Measurements from ENCODE around the gene SKP1. TPM values are rescaled to one million over a fixed set of nuclear protein-coding genes. Genes with fewer than 3 reads are reported as not detected.
A peak's percentile ranks its signal among the peaks of the same experiment; 100 is the strongest.

The SKP1 gene
- total RNA-seq, 1 experiment from 2014 or later = 82.2 TPM

DNA sequence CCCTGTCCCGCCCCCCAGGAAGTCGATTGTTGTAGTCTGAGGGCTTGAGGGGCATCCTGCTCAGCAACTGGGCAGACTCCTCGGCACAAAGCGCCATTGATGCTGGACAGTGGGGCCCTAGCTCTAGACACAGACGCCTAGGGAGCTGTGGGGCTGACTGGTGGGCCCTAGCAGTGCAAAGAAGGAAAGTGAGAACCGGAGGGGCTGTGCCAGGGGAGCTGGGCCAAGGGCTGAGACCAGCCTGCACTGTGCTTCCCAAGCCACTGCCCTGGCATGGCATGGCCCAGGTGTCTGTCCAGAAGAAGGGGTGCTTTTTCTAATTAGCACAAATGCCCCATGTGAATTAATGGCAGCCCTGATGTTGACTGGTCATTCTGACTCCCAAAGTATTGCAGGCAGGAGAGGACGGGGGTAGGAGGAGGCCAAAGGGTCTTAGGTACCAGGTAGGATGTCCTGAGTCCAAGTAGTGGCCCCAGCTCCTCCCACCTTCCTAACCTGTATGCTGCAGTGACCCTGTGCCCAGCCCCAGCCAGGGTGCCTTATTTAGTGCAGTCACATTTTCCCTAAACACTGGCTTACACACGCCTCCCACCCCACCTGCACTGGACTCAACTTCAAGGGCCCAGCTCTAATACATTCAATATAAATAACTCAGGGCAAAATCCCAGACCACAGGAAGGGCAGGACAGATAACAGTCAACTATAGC, 46.4 kb downstream of the SKP1 start:
- no peak for DNase-seq (ENCODE audit: low spot score)

DNA sequence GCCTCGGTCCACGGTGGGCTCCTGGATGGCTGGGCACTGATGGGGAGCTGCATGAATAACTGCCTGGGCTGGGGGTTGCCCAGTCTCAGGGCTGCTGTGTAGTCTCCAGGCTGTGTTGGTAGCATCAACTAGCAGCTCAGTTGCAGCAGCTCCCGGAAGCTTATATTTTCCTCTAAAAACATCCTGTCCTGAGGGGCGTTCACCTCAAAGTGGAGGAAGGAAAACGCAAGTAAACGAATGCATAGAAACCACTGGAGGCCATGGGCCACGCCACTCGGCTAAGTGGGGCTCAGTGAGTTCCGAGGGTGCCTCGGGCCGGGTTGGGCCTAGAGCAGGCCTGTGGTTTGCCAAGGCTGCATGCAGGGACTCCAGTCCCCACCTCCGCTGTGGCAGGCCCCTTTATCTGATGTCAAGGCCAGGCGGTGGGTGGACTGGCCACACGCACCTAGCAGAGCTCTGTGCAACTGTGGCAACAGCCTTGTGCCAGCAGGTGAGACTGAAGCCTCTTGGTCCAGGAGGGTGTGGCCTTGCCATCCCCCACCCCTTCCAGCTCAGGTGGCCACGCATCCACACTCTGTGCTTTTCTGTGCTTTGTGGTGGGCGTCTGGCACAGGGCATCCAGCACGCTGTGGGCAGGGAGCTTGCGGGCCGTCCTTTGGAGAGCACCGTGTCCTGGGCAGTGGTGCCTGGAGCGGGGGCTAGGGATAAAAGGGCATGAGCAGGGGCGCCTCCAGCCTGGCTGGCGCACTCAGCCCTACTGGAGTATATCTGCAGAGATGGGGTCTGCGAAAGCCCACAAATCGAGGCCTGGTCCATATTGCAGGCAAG, 47.1 kb downstream of the SKP1 start:
- DNase-seq (ENCODE audit: low spot score) = no peak

DNA sequence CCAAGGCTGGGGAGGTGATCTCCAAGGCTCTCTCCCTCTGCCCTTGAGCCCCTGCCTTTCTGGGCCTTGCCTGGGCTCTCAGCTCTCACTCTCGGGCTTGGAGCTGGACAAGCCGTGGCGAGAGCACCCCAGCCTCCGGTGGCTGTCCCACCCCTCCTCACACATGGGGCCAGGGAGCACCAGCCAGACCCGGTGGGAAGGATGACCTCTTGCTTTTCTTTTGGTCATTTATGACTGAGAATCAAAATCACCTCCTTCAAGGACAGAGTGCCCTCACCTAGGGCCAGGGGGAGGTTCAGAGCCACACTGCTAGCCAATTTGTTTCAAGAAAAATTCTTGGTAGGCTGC, 48.1 kb downstream of the SKP1 start:
- DNase-seq (ENCODE audit: low spot score) = no peak

DNA sequence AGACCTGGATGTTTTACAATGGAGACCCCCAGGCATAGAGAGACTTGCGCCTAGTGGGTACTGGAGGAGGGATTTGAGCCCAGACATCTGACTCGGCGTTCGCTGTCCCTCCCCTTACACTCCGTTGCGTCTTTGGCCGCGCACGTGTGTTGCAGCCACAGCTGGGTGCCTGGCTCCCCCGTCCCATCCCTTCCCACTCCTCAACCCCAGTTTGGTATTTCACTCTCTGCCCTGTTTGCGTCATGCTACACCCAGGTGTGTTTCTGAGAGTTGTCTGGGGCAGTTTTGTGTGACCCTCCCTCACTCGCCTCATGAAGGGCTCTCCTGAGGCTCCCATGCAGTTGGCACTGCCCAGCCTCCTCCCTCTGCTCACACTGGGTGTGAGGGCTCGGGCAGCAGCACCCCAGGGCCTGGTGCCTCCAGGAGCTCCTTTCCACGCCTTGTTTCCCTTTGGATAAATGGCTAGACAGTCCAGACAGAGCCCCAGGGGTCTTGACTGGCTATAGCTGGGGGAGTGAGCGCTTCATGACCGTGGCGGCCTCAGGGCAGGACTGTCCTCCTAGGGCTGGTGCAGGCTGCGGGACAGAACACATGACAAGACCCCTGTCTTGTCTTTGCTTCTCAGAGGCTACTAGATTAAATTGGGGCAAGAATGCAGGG, 48.6 kb downstream of the SKP1 start:
- DNase-seq (ENCODE audit: low spot score) = no peak

DNA sequence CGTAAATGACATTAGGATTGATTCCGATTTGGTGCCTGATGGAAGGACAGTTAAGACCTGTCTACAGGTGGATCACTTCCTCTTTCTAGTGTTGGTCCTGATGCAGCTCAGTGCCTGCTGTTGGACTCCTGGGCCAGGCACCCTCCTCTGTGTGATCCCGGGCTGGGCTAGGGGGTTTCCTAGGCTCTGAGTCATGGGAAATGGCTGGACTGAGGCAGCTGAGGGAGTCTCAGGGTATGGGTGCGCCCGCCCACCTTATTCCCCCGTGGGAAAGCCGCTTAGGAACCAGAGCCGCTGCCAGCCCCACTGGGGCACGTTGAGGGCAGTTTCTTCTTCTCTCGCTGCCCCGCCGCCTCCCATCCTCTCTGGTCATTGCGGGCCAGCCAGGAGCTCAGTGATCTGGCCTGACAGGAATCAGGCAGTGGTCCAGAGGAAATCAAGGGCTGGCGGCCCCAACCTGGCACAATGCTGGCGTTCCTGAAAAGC, 49.3 kb downstream of the SKP1 start:
- no peak for DNase-seq (ENCODE audit: low spot score)

DNA sequence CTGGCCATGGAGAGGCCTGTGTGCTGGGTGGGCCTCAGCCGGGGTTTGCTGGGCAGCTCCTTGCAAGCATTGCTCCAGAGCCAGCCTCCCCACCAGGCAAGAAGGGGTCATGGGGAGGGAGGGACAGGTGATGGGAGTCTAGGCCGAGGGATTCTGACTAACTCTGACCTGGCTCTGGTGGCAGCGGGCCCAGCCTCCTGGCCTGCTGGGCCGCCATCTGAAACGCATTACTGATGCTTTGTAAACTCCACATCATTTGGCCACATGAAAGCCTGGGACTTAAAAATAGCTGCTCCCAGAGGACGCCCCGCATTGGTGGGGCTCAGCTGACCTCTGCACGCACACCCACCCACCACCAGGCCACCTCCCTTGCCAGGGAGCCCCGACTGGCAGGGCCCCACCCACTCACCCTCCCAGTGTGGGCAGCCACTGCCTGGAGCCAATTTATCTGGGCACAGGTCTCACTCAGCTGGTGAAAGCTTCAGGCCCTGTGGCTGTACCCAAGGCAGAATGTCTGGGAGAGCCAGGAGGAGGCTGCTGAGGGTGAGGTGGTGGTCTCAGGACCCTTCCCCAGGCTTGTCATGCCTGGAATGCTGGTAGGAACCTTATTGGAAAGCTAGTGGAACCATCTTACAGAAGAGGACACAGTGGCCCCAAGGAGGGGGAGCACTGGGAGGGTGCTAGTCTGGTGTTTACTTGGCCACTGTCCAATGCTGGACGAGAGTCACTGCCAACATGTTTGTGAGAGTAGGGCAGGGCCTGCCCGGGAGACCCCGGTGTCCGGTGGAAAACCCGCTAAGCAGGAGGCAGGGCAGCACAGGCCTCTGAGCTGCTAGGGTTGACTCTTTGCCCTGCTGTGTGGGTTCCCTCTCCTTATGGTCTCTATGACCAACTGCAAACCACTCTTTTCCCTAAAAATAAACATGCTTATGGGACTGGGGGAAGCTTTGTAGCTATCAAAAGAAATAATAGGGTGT, 51.4 kb downstream of the SKP1 start:
- peak; percentile 42 for DNase-seq (ENCODE audit: low spot score)

DNA sequence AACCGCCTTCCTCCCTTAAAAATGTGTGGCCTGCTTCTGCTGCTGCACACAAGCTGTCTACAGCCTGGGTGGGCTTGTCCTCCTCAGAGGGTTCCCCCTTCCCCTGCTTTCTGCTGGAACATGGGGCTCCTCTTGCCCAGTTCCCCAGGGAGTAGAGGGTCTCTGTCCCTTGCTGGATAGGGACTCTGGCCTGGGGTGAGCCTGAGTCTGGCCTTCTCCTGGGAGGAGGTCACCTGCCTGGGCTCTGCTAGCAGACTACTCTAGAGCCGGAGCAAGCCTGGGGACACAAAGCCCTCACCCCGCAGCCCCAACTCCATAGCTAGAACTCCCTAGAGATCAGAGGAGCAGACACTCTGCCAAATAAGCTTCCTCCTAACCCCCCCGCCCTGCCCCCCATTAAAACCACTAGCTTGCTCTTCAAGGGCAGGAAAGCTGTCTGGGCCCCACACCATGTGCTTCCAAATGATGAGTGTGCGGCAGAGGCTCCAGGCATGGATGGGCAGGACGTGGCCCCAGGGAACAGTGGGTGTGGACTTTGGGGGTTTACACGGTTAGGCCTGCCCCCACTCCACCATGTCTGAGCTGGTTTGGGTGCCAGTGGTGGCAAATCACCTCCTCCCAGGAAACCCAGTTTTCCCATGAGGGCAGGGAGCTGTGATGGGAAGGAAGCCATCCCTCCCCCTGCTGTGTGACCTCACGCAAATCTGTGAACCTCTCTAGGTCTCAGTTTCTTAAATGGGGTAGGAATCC, 52.3 kb downstream of the SKP1 start:
- no peak for DNase-seq (ENCODE audit: low spot score)

DNA sequence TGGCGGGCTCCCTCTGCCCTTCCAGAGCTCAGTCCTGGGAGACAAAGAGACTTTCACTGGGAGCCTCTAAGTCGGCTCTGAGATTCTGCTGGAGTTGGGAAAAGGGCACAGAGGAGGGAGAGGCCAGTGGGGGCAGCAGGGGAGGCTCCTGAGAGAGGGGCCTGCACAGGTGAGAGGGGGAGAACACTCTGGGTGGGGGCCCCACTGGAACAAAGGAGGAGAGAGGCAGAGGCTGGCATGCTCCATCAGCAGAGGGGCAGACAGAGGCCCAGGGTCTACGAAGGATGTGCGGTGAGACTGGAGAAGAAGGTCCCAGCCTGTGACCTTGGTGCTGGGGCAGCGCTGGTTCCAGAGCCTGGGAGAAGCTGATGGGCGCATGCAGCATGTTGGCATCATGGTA, 53.4 kb downstream of the SKP1 start:
- DNase-seq (ENCODE audit: low spot score) = no peak

DNA sequence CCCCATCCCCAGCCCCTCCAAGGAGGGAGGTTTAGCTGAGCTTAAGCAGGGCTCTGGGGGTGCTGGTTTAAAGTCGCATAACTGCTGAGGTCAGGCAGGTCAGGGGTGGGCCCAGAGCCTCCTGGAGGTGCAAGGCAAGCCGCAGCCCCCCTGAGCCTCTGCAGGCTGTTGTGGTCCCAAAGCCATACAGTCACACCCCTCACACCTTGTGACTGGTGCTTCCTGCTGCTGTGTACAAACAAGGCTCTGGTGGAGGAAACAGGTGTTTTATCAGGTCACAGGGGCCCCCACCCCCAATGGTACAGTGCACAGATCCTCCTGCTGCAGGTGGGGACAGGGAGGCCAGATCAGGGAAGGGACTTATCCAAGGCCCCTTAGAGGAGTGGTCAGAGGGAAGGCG, 54.2 kb downstream of the SKP1 start:
- no peak for DNase-seq (ENCODE audit: low spot score)

DNA sequence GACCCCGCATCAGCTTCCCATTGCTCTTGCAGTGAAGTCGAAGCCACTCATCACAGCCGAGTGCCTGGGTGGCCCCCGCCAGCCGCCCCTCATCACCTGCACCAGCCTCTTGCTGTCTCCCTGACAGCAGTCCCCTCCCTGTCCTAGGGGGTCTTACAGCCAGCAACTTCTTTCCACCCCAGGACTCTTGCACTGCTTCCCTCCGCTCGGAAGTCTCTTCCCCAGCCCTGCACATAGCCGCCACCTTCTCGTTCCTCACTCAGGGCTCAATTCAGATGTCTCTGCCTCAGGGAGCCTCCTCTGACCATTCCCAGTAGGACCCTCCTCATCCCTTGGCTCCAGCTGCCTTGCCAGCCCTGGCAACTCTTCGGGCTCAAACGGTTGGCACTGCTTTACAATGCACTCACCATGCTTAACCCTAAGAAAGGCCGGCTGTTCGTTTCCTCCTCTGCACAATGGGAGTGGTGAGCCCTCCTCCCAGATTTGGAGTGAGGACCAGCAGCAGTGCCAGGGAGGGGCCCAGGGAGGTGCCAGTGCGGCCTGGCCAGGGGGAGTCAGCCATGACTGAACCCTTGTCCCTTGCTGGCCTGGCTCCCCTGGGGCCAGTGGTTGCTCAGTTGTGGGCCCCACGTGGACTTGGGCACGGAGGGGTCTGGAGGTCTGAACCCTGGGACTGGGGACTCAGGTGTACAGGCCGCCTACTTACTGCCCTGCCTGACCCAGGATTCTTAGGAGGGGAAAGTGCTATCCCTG, 56.2 kb downstream of the SKP1 start:
- DNase-seq (ENCODE audit: low spot score) = no peak

DNA sequence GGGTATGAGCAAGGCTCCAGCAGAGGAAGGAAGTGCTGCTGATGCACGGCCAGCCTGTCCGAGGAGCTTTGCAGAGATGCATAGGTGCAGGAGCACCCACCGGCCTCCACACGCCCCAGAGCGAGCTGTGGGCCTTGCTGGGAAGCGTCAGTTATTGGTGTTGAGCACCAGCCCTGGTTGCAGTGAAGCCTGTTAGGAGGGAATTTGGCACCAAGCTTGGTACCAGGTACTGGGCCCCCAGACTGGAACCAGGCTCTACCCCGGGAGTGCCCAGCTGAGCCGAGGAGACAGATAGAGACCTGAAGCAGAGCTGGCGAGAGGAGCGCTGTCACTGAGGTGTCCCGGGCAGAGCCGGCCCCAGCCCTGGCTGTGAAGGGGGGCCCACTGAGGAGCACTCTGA, 57.0 kb downstream of the SKP1 start:
- no peak for DNase-seq (ENCODE audit: low spot score)

DNA sequence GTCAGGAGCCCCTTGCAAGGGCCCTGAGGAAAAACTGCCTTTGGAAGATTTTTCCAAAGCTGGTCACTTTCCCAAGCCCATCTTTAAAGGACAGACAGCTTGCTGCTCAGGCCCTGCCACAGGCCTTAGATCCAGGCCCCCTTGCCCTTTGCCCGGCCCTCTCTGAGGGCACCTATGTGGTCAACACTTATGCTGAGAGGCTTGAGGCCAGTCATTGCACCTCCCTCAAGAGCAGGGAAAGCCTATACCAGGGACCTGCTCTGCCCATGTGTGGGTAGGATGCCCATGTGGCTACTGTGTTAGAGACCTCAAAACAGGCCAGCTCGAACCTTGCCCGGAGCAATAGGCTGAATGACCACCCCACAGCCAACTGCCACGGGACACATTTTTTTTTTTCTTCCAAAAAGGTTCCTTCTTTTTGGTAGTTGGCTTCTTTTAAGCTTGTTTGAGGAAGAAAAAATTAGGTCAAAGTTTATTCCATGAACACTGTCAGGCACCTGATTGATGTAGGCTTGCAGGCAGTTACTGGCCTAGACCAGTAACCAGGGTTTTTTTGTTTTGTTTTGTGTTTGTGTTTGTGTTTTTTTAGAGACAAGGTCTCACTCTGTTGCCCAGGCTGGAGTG, 58.4 kb downstream of the SKP1 start:
- no peak for DNase-seq (ENCODE audit: low spot score)

DNA sequence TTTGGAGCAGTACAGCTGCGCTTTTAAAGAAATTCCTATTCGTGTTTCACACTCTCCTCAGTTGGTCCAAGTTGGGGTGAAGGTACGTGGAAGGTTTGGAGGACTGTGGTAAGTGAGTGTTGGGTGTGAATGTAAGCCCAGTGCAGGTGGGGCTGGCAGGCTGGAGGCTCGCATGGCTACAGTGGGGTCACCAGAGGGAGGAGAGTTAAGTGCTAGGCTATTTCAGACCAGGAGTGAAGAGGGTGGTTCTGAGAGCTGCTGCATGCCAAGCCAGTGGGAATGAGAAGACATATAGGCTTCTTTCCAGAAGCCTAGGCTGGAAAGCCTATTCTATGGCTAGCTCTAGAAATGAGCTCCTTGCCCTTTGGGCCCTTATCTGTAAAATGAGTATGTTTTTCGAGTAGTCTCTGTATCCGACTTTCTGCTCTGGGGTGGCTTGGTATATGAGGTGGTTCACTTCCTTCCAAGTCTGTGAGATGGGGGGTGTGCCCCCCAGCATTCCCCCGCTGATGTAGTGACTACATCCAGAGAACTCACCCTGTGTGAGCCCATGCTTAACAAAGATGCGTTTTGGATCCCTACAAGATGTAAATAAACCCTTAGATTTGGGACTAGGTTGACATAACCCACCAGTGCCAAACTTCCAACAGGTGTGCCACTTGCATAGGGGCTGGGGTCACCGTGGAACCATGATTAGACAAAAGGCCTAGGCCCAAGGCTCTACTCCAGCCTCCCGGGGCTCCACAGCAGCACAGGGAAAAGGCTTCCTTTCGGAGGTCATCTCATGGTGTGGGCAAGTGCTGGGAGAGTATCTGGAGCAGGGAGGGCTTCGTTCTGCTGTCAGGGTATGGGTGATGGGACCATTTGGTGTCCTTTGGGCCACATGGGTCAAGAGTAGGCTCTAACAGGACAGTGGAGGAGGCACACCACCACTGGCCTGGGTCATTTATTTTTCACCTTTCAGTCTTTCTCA, 59.7 kb downstream of the SKP1 start:
- DNase-seq (ENCODE audit: low spot score) = no peak

DNA sequence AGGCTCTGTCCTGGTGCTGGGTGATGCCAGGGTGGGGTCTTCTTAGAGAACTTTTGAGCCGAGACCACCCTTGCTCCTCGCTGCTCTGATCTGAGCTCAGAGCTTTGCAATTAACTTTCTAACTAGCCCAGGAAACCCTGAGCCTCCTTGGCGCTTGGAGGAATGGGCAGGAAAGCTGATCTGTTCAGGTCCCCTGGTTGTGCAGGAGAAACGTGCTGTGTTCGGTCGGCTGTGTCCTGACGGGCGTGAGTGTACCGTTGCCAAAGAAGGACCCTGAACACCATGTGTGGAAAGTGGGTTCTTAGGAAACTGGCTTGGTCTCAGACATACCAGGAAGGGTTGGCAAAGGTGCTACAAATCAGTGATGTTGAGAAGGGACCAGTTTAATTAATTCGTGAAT, 60.5 kb downstream of the SKP1 start:
- DNase-seq (ENCODE audit: low spot score) = no peak

DNA sequence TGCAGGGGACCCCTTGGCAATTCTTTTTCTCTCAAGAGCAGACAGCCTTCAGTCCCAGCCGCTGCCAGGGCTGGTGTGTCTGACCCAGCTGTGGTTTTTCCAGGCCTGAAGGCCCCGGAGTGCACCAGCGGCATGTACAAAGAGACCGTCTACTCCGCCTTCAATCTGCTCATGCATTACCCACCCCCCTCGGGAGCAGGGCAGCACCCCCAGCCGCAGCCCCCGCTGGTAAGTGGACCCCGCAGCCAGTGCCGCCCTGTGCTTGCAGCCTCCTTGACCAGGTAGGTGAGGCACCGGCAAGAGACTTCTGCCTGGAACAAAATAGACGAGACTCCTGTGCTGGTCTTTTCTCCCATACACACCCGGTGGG, 61.0 kb downstream of the SKP1 start:
- DNase-seq (ENCODE audit: low spot score) = no peak

DNA sequence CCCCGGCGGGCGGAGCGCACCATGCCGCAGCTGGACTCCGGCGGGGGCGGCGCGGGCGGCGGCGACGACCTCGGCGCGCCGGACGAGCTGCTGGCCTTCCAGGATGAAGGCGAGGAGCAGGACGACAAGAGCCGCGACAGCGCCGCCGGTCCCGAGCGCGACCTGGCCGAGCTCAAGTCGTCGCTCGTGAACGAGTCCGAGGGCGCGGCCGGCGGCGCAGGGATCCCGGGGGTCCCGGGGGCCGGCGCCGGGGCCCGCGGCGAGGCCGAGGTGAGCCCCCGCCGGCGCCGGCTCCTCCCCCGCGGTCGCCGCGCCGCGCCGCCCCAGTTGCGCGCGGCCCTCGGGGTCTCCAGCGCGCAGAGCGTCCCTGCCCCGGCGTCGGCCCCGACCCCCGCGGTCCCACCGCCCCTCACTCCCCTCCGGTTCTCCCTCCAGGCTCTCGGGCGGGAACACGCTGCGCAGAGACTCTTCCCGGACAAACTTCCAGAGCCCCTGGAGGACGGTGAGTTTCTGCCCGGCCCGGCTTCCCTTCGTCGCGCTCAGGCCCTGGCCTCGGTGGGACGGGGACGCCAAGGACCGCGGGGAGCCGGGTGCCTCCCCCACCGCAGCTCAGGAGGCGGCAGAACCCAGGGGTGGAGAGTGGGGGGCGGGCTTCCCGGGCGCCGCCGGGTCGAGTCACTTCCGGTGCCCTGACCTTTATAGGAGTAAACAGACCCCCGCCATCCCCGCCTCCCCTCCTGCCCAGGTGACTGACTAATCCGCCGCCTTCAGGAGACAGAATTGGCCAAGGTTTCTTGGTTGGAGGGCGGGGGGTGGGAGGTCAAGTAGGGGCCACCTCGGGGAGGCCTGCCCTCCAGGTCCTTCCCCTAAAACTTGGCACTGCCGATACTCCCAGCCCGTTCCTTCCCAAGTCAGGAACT, 61.6 kb downstream of the SKP1 start:
- DNase-seq (ENCODE audit: low spot score) = peak; percentile 42
